ENCODE data around the gene MYOZ3.

MYOZ3 gene

DNA sequence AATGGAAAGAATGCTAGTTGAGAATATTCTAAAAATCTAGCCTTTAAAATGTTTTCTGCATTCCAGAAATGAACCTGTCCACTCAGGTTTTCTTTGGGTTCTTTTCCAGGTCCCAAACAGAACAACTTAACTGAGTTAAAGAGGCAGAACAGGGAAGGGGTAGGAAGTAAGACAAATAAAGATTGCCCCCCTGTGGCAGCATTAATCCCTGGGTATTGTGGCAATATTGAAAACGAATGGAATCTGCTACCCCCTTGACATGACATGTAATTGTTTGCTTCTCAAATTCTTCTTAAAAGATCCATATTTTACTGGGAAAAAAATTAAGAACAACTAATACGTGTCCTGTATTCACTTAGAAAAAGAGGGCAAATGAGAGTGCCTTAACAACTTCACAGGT lies 49.1 kb downstream of the MYOZ3 start:
- no peak for DNase-seq

DNA sequence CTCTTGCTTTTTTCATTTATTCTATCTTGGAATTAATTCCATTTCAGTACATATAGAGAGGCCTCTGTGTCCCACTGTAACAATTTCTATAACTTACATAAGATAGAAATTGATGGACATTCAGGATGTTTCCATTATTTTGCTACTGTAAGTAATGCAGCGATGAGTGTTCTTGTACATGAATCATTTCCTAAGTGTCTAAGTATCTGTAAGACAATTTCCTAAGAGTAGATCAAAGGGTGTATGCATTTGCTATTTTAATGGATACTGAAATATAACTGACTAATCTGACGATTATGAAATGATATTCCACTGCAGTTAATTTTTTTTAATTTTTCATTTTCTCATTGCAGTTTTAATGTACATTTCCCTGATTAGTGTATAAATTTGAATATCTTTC lies 62.8 kb downstream of the MYOZ3 start:
- DNase-seq = no peak
